Measurements from ENCODE around the gene PEAK1. TPM values are rescaled to one million over a fixed set of nuclear protein-coding genes. Genes with fewer than 3 reads are reported as not detected.

PEAK1 gene
- total and polyA plus RNA-seq, 4 experiments from 2014 or later: 2.2 to 10.1 (median 7.8) TPM; not detected in 1

- no peak overlapping the region for H3K4me3 Mint-ChIP-seq
- ChIA-PET CTCF (ENCODE audit: partially characterized antibody) (no interaction called here), POLR2A (ENCODE audit: partially characterized antibody) (no interaction called here)
- Histone ChIP-seq H3K27ac (ENCODE audit: low read depth, low read length) (no peak overlapping the region), H3K9me3 (ENCODE audit: control insufficient read depth in 1 of 2, low read length in 2 of 2) (no peaks in the 10 kb centered on the region), H3K36me3 (ENCODE audit: insufficient read depth, low read length) (no peaks in the 10 kb centered on the region), H3K27me3 (ENCODE audit: insufficient read depth, low read length) (no peaks in the 10 kb centered on the region), H3K4me3 (ENCODE audit: low read length in 2 of 2) (no peak overlapping the region), H3K4me1 (ENCODE audit: insufficient read depth, low read length) (no peaks in the 10 kb centered on the region)
- H3K36me3 Mint-ChIP-seq: peaks cover 0 to 3% of the 10 kb centered on the region in 2 donors
- H3K4me1 Mint-ChIP-seq: no peaks in the 10 kb centered on the region
- DNase-seq: no peak
- no peak overlapping the region for H3K27ac Mint-ChIP-seq
- H3K9me3 Mint-ChIP-seq: no peaks in the 10 kb centered on the region
- no peaks in the 10 kb centered on the region for H3K27me3 Mint-ChIP-seq
- intact Hi-C loops (cut with micrococcal nuclease): no loop called here
Observed at GRCh38 chr15:77387365-77388105, 32.4 kb downstream of the PEAK1 start.

DNA sequence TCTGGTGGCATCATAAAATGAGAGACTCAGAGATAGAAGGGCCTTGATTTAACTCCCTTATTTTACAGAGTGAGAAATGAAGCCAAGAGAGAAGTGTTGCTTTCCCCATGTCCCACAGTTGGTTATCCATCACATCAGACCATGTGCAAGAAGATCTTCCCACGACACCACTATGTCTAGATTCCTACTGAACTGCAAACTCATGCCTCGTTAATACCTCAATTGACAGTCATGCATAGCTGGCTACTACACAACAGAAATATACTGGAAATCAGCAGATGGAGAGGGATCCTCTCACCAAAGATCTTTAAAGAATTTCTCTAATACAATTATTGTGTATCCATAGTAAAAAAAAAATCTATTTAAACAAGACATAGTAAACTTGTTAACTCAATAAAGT, 33.3 kb downstream of the PEAK1 start:
- Histone ChIP-seq H3K4me1 (ENCODE audit: insufficient read depth, low read length) (no peaks in the 10 kb centered on the region), H3K36me3 (ENCODE audit: insufficient read depth, low read length) (no peaks in the 10 kb centered on the region), H3K9me3 (ENCODE audit: control insufficient read depth in 1 of 2, low read length in 2 of 2) (no peaks in the 10 kb centered on the region), H3K27ac (ENCODE audit: low read depth, low read length) (no peak overlapping the region), H3K27me3 (ENCODE audit: insufficient read depth, low read length) (no peaks in the 10 kb centered on the region), H3K4me3 (ENCODE audit: low read length in 2 of 2) (no peak overlapping the region)
- H3K27ac Mint-ChIP-seq: no peak overlapping the region
- H3K4me1 Mint-ChIP-seq: no peaks in the 10 kb centered on the region
- ChIA-PET CTCF (ENCODE audit: partially characterized antibody) (no interaction called here), POLR2A (ENCODE audit: partially characterized antibody) (no interaction called here)
- H3K27me3 Mint-ChIP-seq: no peaks in the 10 kb centered on the region
- no peak for DNase-seq
- no peaks in the 10 kb centered on the region for H3K36me3 Mint-ChIP-seq
- H3K4me3 Mint-ChIP-seq: no peak overlapping the region
- H3K9me3 Mint-ChIP-seq: no peaks in the 10 kb centered on the region
- intact Hi-C loops (cut with micrococcal nuclease): no loop called here

GRCh38 chr15:77384589-77385359, 35.1 kb downstream of the PEAK1 start:
- Histone ChIP-seq H3K4me1 (ENCODE audit: insufficient read depth, low read length) (no peaks in the 10 kb centered on the region), H3K27me3 (ENCODE audit: insufficient read depth, low read length) (no peaks in the 10 kb centered on the region), H3K9me3 (ENCODE audit: control insufficient read depth in 1 of 2, low read length in 2 of 2) (no peaks in the 10 kb centered on the region), H3K4me3 (ENCODE audit: low read length in 2 of 2) (no peak overlapping the region), H3K36me3 (ENCODE audit: insufficient read depth, low read length) (no peaks in the 10 kb centered on the region), H3K27ac (ENCODE audit: low read depth, low read length) (no peak overlapping the region)
- H3K4me3 Mint-ChIP-seq: no peak overlapping the region
- no peaks in the 10 kb centered on the region for H3K4me1 Mint-ChIP-seq
- DNase-seq: no peak
- no peaks in the 10 kb centered on the region for H3K27me3 Mint-ChIP-seq
- no peak overlapping the region for H3K27ac Mint-ChIP-seq
- ChIA-PET CTCF (ENCODE audit: partially characterized antibody) (no interaction called here), POLR2A (ENCODE audit: partially characterized antibody) (no interaction called here)
- intact Hi-C loops (cut with micrococcal nuclease): no loop called here
- no peaks in the 10 kb centered on the region for H3K36me3 Mint-ChIP-seq
- H3K9me3 Mint-ChIP-seq: no peaks in the 10 kb centered on the region

GRCh38 chr15:77384086-77384485, 35.8 kb downstream of the PEAK1 start:
- Mint-ChIP-seq H3K27me3 (no peaks in the 10 kb centered on the region), H3K36me3 (no peaks in the 10 kb centered on the region), H3K4me3 (no peak overlapping the region), H3K27ac (no peak overlapping the region), H3K4me1 (no peaks in the 10 kb centered on the region), H3K9me3 (no peaks in the 10 kb centered on the region)
- Histone ChIP-seq H3K27me3 (ENCODE audit: insufficient read depth, low read length) (no peaks in the 10 kb centered on the region), H3K36me3 (ENCODE audit: insufficient read depth, low read length) (no peaks in the 10 kb centered on the region), H3K27ac (ENCODE audit: low read depth, low read length) (no peak overlapping the region), H3K4me3 (ENCODE audit: low read length in 2 of 2) (no peak overlapping the region), H3K9me3 (ENCODE audit: control insufficient read depth in 1 of 2, low read length in 2 of 2) (no peaks in the 10 kb centered on the region), H3K4me1 (ENCODE audit: insufficient read depth, low read length) (no peaks in the 10 kb centered on the region)
- DNase-seq: no peak
- intact Hi-C loops (cut with micrococcal nuclease): no loop called here
- ChIA-PET CTCF (ENCODE audit: partially characterized antibody) (no interaction called here), POLR2A (ENCODE audit: partially characterized antibody) (no interaction called here)

DNA sequence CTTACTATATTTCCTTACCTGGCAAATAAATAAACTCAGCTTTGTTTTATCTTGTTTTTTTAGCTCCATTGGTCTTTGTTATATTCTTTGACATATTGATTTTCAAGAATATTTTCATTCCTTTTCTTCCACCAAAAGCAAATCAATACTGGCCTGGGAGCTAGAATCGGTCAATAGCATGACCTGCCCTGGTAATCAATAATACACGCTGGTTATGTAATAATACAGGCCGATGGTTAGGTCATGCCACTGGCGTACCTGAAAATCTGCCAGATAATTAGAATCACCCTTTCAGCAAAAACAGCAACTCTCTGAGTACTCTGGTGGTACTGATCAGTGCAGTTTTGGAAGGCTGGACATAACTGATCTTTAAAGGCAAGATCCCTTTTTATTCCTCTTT, 39.9 kb downstream of the PEAK1 start:
- H3K4me1 Mint-ChIP-seq: no peaks in the 10 kb centered on the region
- no peak overlapping the region for H3K4me3 Mint-ChIP-seq
- H3K36me3 Mint-ChIP-seq: no peaks in the 10 kb centered on the region
- DNase-seq: no peak
- Histone ChIP-seq H3K4me1 (ENCODE audit: insufficient read depth, low read length) (no peaks in the 10 kb centered on the region), H3K27me3 (ENCODE audit: insufficient read depth, low read length) (no peaks in the 10 kb centered on the region), H3K9me3 (ENCODE audit: control insufficient read depth in 1 of 2, low read length in 2 of 2) (no peaks in the 10 kb centered on the region), H3K4me3 (ENCODE audit: low read length in 2 of 2) (no peak overlapping the region), H3K36me3 (ENCODE audit: insufficient read depth, low read length) (no peaks in the 10 kb centered on the region), H3K27ac (ENCODE audit: low read depth, low read length) (no peak overlapping the region)
- H3K27ac Mint-ChIP-seq: no peak overlapping the region
- ChIA-PET CTCF (ENCODE audit: partially characterized antibody) (no interaction called here), POLR2A (ENCODE audit: partially characterized antibody) (no interaction called here)
- intact Hi-C loops (cut with micrococcal nuclease): no loop called here
- H3K9me3 Mint-ChIP-seq: no peaks in the 10 kb centered on the region
- no peaks in the 10 kb centered on the region for H3K27me3 Mint-ChIP-seq

DNA sequence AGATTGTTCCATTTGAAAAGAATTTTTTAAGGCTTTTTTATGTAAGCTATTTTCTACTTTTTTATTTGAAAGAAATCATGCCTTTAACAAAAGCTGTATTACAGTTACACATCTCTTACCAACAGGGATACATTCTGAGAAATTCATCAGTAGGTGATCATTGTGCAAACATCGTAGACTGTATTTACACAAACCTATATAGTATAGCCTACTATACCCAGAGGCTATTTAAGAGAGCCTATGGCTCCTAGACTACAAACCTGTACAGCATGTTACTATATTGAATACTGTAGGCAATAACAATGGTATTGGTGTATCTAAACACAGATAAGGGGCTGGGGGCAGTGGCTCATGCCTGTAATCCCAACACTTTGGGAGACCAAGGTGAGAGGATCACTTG, 43.1 kb downstream of the PEAK1 start:
- CTCF ChIA-PET (ENCODE audit: partially characterized antibody): no interaction called here
- Mint-ChIP-seq H3K27ac (no peak overlapping the region), H3K4me1 (no peaks in the 10 kb centered on the region)

DNA sequence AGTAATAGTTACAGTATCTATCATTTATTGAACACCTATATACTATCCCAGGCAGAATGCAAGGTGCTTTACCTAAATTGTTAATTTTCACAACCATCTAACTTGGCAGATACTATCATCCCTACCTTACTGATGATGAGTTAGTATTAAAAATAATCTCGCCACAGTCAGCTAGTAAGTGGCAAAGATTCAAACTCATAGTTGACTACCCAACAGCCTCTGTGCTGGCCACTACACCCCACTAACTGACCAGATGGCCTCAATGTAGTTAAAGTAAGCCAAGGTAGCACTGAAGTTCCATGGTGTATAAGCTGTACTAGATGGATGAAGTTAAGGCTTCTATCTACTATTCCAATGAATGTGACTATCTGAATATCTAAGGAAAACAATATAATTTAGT, 44.8 kb downstream of the PEAK1 start:
- Histone ChIP-seq H3K9me3 (ENCODE audit: control insufficient read depth in 1 of 2, low read length in 2 of 2) (no peaks in the 10 kb centered on the region), H3K27me3 (ENCODE audit: insufficient read depth, low read length) (no peaks in the 10 kb centered on the region), H3K36me3 (ENCODE audit: insufficient read depth, low read length) (no peaks in the 10 kb centered on the region), H3K4me1 (ENCODE audit: insufficient read depth, low read length) (no peaks in the 10 kb centered on the region), H3K4me3 (ENCODE audit: low read length in 2 of 2) (no peak overlapping the region), H3K27ac (ENCODE audit: low read depth, low read length) (no peak overlapping the region)
- H3K4me1 Mint-ChIP-seq: no peaks in the 10 kb centered on the region
- H3K4me3 Mint-ChIP-seq: no peak overlapping the region
- ChIA-PET POLR2A (ENCODE audit: partially characterized antibody) (no interaction called here), CTCF (ENCODE audit: partially characterized antibody) (no interaction called here)
- H3K36me3 Mint-ChIP-seq: no peaks in the 10 kb centered on the region
- intact Hi-C loops (cut with micrococcal nuclease): no loop called here
- no peaks in the 10 kb centered on the region for H3K9me3 Mint-ChIP-seq
- no peak overlapping the region for H3K27ac Mint-ChIP-seq
- no peak for DNase-seq
- H3K27me3 Mint-ChIP-seq: peaks cover 0 to 3% of the 10 kb centered on the region in 2 donors

More for the DNA sequence above, 43.1 kb downstream of the PEAK1 start:
- H3K36me3 Mint-ChIP-seq: no peaks in the 10 kb centered on the region
- no peak for DNase-seq
- H3K4me3 ChIP-seq (ENCODE audit: low read length in 2 of 2): no peak overlapping the region
- no peak overlapping the region for H3K4me3 Mint-ChIP-seq
- no peaks in the 10 kb centered on the region for H3K4me1 ChIP-seq (ENCODE audit: insufficient read depth, low read length)
- H3K27ac ChIP-seq (ENCODE audit: low read depth, low read length): no peak overlapping the region
- POLR2A ChIA-PET (ENCODE audit: partially characterized antibody): no interaction called here
- H3K27me3 Mint-ChIP-seq: peaks cover 0 to 3% of the 10 kb centered on the region in 2 donors
- H3K9me3 ChIP-seq (ENCODE audit: control insufficient read depth in 1 of 2, low read length in 2 of 2): no peaks in the 10 kb centered on the region
- H3K36me3 ChIP-seq (ENCODE audit: insufficient read depth, low read length): no peaks in the 10 kb centered on the region
- H3K27me3 ChIP-seq (ENCODE audit: insufficient read depth, low read length): no peaks in the 10 kb centered on the region
- intact Hi-C loops (cut with micrococcal nuclease): no loop called here
- no peaks in the 10 kb centered on the region for H3K9me3 Mint-ChIP-seq

Measured in CD4-positive, alpha-beta memory T cell (primary cell).